Parathyroid adenoma (tissue), 2 donors: ENCODE measurements around the gene LACTBL1.

Experiments
- H2AFZ ChIP-seq: fragments of 300-600 bp; sonication (generic); one replicate; pipeline ENCODE4 v1.7.0; 2017; ENCODE audit warnings: antibody characterized with exemption, mild to moderate bottlenecking
- H3K27ac ChIP-seq: fragments of 300-600 bp; sonication (generic); one replicate; pipeline ENCODE4 v1.7.0; 2017
- H3K27me3 ChIP-seq: fragments of 300-600 bp; sonication (generic); one replicate; pipeline ENCODE4 v1.7.0; 2017; ENCODE audit warnings: low read length; ENCODE audit not compliant: control insufficient read depth, insufficient read depth
- H3K36me3 ChIP-seq: fragments of 300-600 bp; sonication (generic); one replicate; pipeline ENCODE4 v1.7.0; 2017; ENCODE audit warnings: low read length; ENCODE audit not compliant: control insufficient read depth, insufficient read depth
- H3K4me1 ChIP-seq: fragments of 300-600 bp; sonication (generic); one replicate; pipeline ENCODE4 v1.7.0; 2017; ENCODE audit warnings: control low read depth
- H3K4me2 ChIP-seq: fragments of 300-600 bp; sonication (generic); one replicate; pipeline ENCODE4 v1.7.0; 2017; ENCODE audit warnings: low read length
- H3K4me3 ChIP-seq: fragments of 300-600 bp; sonication (generic); one replicate; pipeline ENCODE4 v1.7.0; 2017; ENCODE audit warnings: low read depth, low read length
- H3K79me2 ChIP-seq: fragments of 300-600 bp; sonication (generic); one replicate; pipeline ENCODE4 v1.7.0; 2017; ENCODE audit warnings: control low read depth
- H3K9ac ChIP-seq: fragments of 300-600 bp; sonication (generic); one replicate; pipeline ENCODE4 v1.7.0; 2017; ENCODE audit warnings: mild to moderate bottlenecking
- H3K9me3 ChIP-seq: fragments of 300-600 bp; sonication (generic); one replicate; pipeline ENCODE4 v1.7.0; 2017; ENCODE audit warnings: low read length; ENCODE audit not compliant: control insufficient read depth
- CTCF ChIP-seq: fragments of 300-600 bp; sonication (generic); IDR thresholded peaks from one replicate; pipeline ENCODE4 v1.7.0; 2017; ENCODE audit warnings: antibody characterized with exemption, mild to moderate bottlenecking
- donor health status: primary hyperparathyroidism.

LACTBL1 gene

GRCh38 chr1:22918644-22919043 is 54.0 kb downstream of the LACTBL1 start:
- Histone ChIP-seq H3K27ac (no peak overlapping the region), H3K79me2 (no peaks in the 10 kb centered on the region), H3K9me3 (no peaks in the 10 kb centered on the region), H3K4me2 (no peak overlapping the region), H3K9ac (no peak overlapping the region), H3K4me3 (no peak overlapping the region), H3K27me3 (no peaks in the 10 kb centered on the region), H3K36me3 (no peaks in the 10 kb centered on the region), H3K4me1 (no peaks in the 10 kb centered on the region), H2AFZ (no peak overlapping the region)
- TF ChIP-seq CTCF, result no peak

- Histone ChIP-seq H3K9ac (no peak overlapping the region), H3K36me3 (no peaks in the 10 kb centered on the region), H3K27me3 (no peaks in the 10 kb centered on the region), H3K4me2 (no peak overlapping the region), H3K4me3 (no peak overlapping the region), H2AFZ (no peak overlapping the region), H3K27ac (no peak overlapping the region), H3K9me3 (no peaks in the 10 kb centered on the region), H3K79me2 (no peaks in the 10 kb centered on the region), H3K4me1 (no peaks in the 10 kb centered on the region)
- no peak for TF ChIP-seq CTCF
These were observed 54.7 kb downstream of the LACTBL1 start for GRCh38 chr1:22917989-22918388.

GRCh38 chr1:22916471-22916820 is 56.2 kb downstream of the LACTBL1 start:
- Histone ChIP-seq H3K27me3 (no peaks in the 10 kb centered on the region), H3K9ac (no peak overlapping the region), H3K27ac (no peak overlapping the region), H3K4me3 (no peak overlapping the region), H3K4me2 (no peak overlapping the region), H3K79me2 (no peaks in the 10 kb centered on the region), H2AFZ (no peak overlapping the region), H3K4me1 (no peaks in the 10 kb centered on the region), H3K36me3 (no peaks in the 10 kb centered on the region), H3K9me3 (no peaks in the 10 kb centered on the region)
- no peak for TF ChIP-seq CTCF

GRCh38 chr1:22915816-22916470 is 56.7 kb downstream of the LACTBL1 start:
- no peak overlapping the region for H3K4me2 ChIP-seq
- no peak overlapping the region for H3K9ac ChIP-seq
- no peak for TF ChIP-seq CTCF
- no peaks in the 10 kb centered on the region for H3K9me3 ChIP-seq
- no peaks in the 10 kb centered on the region for H3K27me3 ChIP-seq
- no peak overlapping the region for H2AFZ ChIP-seq
- no peaks in the 10 kb centered on the region for H3K4me1 ChIP-seq
- H3K79me2 ChIP-seq, result no peaks in the 10 kb centered on the region
- no peak overlapping the region for H3K27ac ChIP-seq
- H3K36me3 ChIP-seq, result no peaks in the 10 kb centered on the region
- H3K4me3 ChIP-seq, result no peak overlapping the region

- Histone ChIP-seq H3K4me3 (no peak overlapping the region), H3K9me3 (no peaks in the 10 kb centered on the region), H3K4me1 (no peaks in the 10 kb centered on the region), H3K36me3 (no peaks in the 10 kb centered on the region), H3K9ac (no peak overlapping the region), H3K79me2 (no peaks in the 10 kb centered on the region), H3K4me2 (no peak overlapping the region), H3K27ac (no peak overlapping the region), H2AFZ (no peak overlapping the region), H3K27me3 (no peaks in the 10 kb centered on the region)
- TF ChIP-seq CTCF, result no peak
These were observed 57.4 kb downstream of the LACTBL1 start for GRCh38 chr1:22915231-22915630.
